Fibroblast of villous mesenchyme (primary cell): ENCODE data around the gene PKIB. TPM values are rescaled to one million over a fixed set of nuclear protein-coding genes. Genes with fewer than 3 reads are reported as not detected.
"Not testable (repeated sequence)": the region's sequence is repeated elsewhere in the genome, so short reads cannot be mapped to it uniquely, and the experiment has no call there.

Experiments used
- DNase-seq: peaks from one replicate; pipeline ENCODE4 v3.0.0-alpha.2; 2010; ENCODE audit warnings: low read depth
- H3K4me3 ChIP-seq: 2 replicates; pipeline ENCODE4 v1.5.1; 2011; ENCODE audit warnings: low read depth, mild to moderate bottlenecking, low read length
- CTCF ChIP-seq: IDR thresholded peaks from 2 replicates; pipeline ENCODE4 v1.5.1; 2012; ENCODE audit warnings: low read depth, mild to moderate bottlenecking, low read length; ENCODE audit not compliant: insufficient read depth
- total RNA-seq: library from RNA; depleted of rRNA; stranded (reverse); fragments of >200 nt; gene quantifications from 2 replicates; pipeline ENCODE4 v1.2.3, GENCODE V29; 2012

PKIB gene
- total RNA-seq, 1 donor = 13.8 TPM

GRCh38 chr6:122631571-122632249 is 21.5 kb downstream of the PKIB start:
- no peak overlapping the region for H3K4me3 ChIP-seq
- DNase-seq = no peak
- TF ChIP-seq CTCF = no peak

- no peak for TF ChIP-seq CTCF
- DNase-seq = no peak
Observed at GRCh38 chr6:122640366-122640765, 30.2 kb downstream of the PKIB start.

GRCh38 chr6:122641819-122642218 is 31.6 kb downstream of the PKIB start:
- no peak overlapping the region for H3K4me3 ChIP-seq
- TF ChIP-seq CTCF = no peak
- no peak for DNase-seq

More at GRCh38 chr6:122640366-122640765, 30.2 kb downstream of the PKIB start:
- no peak overlapping the region for H3K4me3 ChIP-seq

- DNase-seq, H3K4me3 ChIP-seq: not testable (repeated sequence)
Observed at GRCh38 chr6:122642604-122643003, 32.4 kb downstream of the PKIB start.

- no peak for DNase-seq
- no peak for TF ChIP-seq CTCF
Observed at GRCh38 chr6:122645256-122645655, 35.1 kb downstream of the PKIB start.

GRCh38 chr6:122647765-122648164 is 37.6 kb downstream of the PKIB start:
- no peak for TF ChIP-seq CTCF
- DNase-seq = no peak
- no peak overlapping the region for H3K4me3 ChIP-seq

More at GRCh38 chr6:122645256-122645655, 35.1 kb downstream of the PKIB start:
- H3K4me3 ChIP-seq = no peak overlapping the region

- TF ChIP-seq CTCF = no peak
- no peak overlapping the region for H3K4me3 ChIP-seq
- DNase-seq = no peak
Observed at GRCh38 chr6:122648726-122649125, 38.5 kb downstream of the PKIB start.
